ENCODE data around the gene C21orf58.

- TF ChIP-seq EZH2phosphoT487 (IDR thresholded peaks at IDR 0.05; ENCODE audit: insufficient read depth, low read depth) (no peak), EZH2 (IDR thresholded peaks at IDR 0.05; ENCODE audit: insufficient read depth, poor library complexity, severe bottlenecking) (no peak)
These were observed at the start of gene C21orf58, which contains the start of gene PCNT for GRCh38 chr21:46323710-46324389.

All from GM23248 (cell line).